ENCODE results near the gene RNF186.

RNF186 gene

DNA sequence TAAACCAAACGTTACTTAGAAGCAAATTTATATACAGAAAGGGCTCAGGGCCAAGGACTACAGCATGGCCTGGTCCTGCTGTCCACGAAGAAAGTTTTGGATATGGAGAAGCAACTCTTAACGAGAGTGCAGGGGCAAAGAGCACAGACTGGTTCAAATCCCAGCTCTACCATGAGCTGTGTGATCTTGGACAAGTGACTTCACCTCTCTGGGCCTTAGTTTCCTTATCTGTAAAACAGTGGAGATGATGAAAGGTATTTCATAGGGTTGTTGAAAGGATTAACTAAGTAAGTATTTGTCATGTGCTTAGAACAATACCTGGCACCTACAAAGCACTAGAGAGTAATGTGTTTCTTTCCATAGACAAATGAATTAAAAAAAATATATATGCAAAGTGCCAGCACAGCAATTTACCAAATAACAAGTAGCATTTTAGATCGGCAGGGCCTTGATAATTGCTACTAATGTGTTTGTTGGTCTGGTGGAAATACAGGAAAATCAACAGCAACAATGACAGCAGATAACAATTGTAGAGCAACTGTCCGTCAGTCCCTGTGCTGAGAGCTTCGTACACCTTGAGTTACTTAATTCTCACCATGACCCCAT is 40.8 kb downstream of the RNF186 start:
- ChIA-PET POLR2A (no interaction called here), CTCF (interaction anchor here (1.4 to 2.1 kb wide), 2 partner anchors 13 to 22 kb away, joined by 4 to 6 read pairs; no protein-coding TSS in a partner anchor)
- no peaks in the 10 kb centered on the region for H3K9me3 ChIP-seq (ENCODE audit: control extremely low read depth in 1 of 5, control insufficient read depth in 4 of 5, insufficient read depth in 2 of 5, low read depth in 1 of 5, low read length in 4 of 5)

GRCh38 chr1:19773485-19773884 is 41.6 kb downstream of the RNF186 start:
- DNase-seq: no peak
- no peaks in the 10 kb centered on the region for H3K27me3 ChIP-seq (replicated peaks in 2 of 5; ENCODE audit: control insufficient read depth in 4 of 5, insufficient read depth in 5 of 5, low read length in 4 of 5)
- CTCF ChIA-PET: interaction anchor here (1.4 to 2.1 kb wide), 3 partner anchors 10 to 23 kb away, joined by 3 to 6 read pairs (median 4); no protein-coding TSS in a partner anchor
- no peaks in the 10 kb centered on the region for H3K9me3 ChIP-seq (ENCODE audit: control extremely low read depth in 1 of 5, control insufficient read depth in 4 of 5, insufficient read depth in 2 of 5, low read depth in 1 of 5, low read length in 4 of 5)
- no peaks in the 10 kb centered on the region for H3K4me1 ChIP-seq (ENCODE audit: control extremely low read depth in 1 of 4, control insufficient read depth in 4 of 4, insufficient read depth in 4 of 4, low read length in 3 of 4)
- no peak overlapping the region for H3K27ac ChIP-seq (ENCODE audit: insufficient read depth in 1 of 2, low read depth in 1 of 2, low read length in 2 of 2, poor library complexity in 1 of 2, severe bottlenecking in 2 of 2)
- H3K4me3 ChIP-seq (ENCODE audit: control insufficient read depth in 1 of 7, extremely low read depth in 1 of 7, insufficient read depth in 4 of 7, low read depth in 2 of 7, low read length in 6 of 7): no peak overlapping the region
- 90% methylated on average over 4 of the region's 4 CpGs for WGBS (ENCODE audit: insufficient coverage)
- H3K36me3 ChIP-seq (ENCODE audit: control insufficient read depth in 4 of 4, insufficient read depth in 4 of 4, low read length in 3 of 4): peaks cover 0 to 25% (median 13%) of the 10 kb centered on the region in 4 experiments
- POLR2A ChIA-PET: no interaction called here

More for the DNA sequence above, 40.8 kb downstream of the RNF186 start:
- Histone ChIP-seq H3K4me1 (ENCODE audit: control extremely low read depth in 1 of 4, control insufficient read depth in 4 of 4, insufficient read depth in 4 of 4, low read length in 3 of 4) (no peaks in the 10 kb centered on the region), H3K27ac (ENCODE audit: insufficient read depth in 1 of 2, low read depth in 1 of 2, low read length in 2 of 2, poor library complexity in 1 of 2, severe bottlenecking in 2 of 2) (no peak overlapping the region), H3K4me3 (ENCODE audit: control insufficient read depth in 1 of 7, extremely low read depth in 1 of 7, insufficient read depth in 4 of 7, low read depth in 2 of 7, low read length in 6 of 7) (no peak overlapping the region), H3K36me3 (ENCODE audit: control insufficient read depth in 4 of 4, insufficient read depth in 4 of 4, low read length in 3 of 4) (peaks cover 0 to 32% (median 15%) of the 10 kb centered on the region in 4 experiments), H3K27me3 (replicated peaks in 2 of 5; ENCODE audit: control insufficient read depth in 4 of 5, insufficient read depth in 5 of 5, low read length in 4 of 5) (no peaks in the 10 kb centered on the region)
- 100% methylated on average over 5 of the region's 6 CpGs for WGBS (ENCODE audit: insufficient coverage)
- DNase-seq: no peak

DNA sequence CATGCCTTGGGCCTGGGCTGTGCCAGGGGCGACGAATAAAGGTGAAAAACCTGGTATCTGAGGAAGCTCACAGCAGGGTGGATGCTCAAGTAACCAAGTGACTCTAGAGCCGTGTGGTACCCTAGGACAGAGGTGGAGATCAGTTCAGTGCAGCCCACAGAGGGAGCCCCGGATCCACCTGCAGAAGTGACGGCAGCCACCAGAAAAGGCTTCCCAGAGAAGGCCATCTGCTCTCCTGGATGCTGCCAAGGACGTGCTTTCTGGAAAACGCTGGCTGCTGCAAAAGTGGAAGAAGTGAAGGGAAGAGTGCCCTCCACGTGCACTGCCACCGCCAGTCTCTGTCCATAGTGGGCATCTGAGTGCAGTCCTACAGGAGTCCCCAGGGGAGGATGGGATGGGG is 43.0 kb downstream of the RNF186 start:
- Histone ChIP-seq H3K4me1 (ENCODE audit: control extremely low read depth in 1 of 4, control insufficient read depth in 4 of 4, insufficient read depth in 4 of 4, low read length in 3 of 4) (no peaks in the 10 kb centered on the region), H3K27me3 (replicated peaks in 2 of 5; ENCODE audit: control insufficient read depth in 4 of 5, insufficient read depth in 5 of 5, low read length in 4 of 5) (no peaks in the 10 kb centered on the region), H3K4me3 (ENCODE audit: control insufficient read depth in 1 of 7, extremely low read depth in 1 of 7, insufficient read depth in 4 of 7, low read depth in 2 of 7, low read length in 6 of 7) (no peak overlapping the region), H3K27ac (ENCODE audit: insufficient read depth in 1 of 2, low read depth in 1 of 2, low read length in 2 of 2, poor library complexity in 1 of 2, severe bottlenecking in 2 of 2) (no peak overlapping the region), H3K36me3 (ENCODE audit: control insufficient read depth in 4 of 4, insufficient read depth in 4 of 4, low read length in 3 of 4) (peaks cover 0 to 26% (median 15%) of the 10 kb centered on the region in 4 experiments), H3K9me3 (ENCODE audit: control extremely low read depth in 1 of 5, control insufficient read depth in 4 of 5, insufficient read depth in 2 of 5, low read depth in 1 of 5, low read length in 4 of 5) (no peaks in the 10 kb centered on the region)
- CTCF ChIA-PET: interaction anchor here (0.8 to 2.0 kb wide), 2 partner anchors 8 to 11 kb away, joined by 3 to 6 read pairs; no protein-coding TSS in a partner anchor
- no peak for DNase-seq
- 96% methylated on average over 9 of the region's 9 CpGs for WGBS (ENCODE audit: insufficient coverage)
- POLR2A ChIA-PET: no interaction called here

- POLR2A ChIA-PET: no interaction called here
- DNase-seq: peak in 1 of 3 donors; percentile 2
- WGBS (ENCODE audit: insufficient coverage): 95% methylated on average over 5 of the region's 6 CpGs
- Histone ChIP-seq H3K4me1 (ENCODE audit: control extremely low read depth in 1 of 4, control insufficient read depth in 4 of 4, insufficient read depth in 4 of 4, low read length in 3 of 4) (no peaks in the 10 kb centered on the region), H3K36me3 (ENCODE audit: control insufficient read depth in 4 of 4, insufficient read depth in 4 of 4, low read length in 3 of 4) (peaks cover 0 to 30% (median 15%) of the 10 kb centered on the region in 4 experiments), H3K27me3 (replicated peaks in 2 of 5; ENCODE audit: control insufficient read depth in 4 of 5, insufficient read depth in 5 of 5, low read length in 4 of 5) (no peaks in the 10 kb centered on the region), H3K9me3 (ENCODE audit: control extremely low read depth in 1 of 5, control insufficient read depth in 4 of 5, insufficient read depth in 2 of 5, low read depth in 1 of 5, low read length in 4 of 5) (no peaks in the 10 kb centered on the region), H3K27ac (ENCODE audit: insufficient read depth in 1 of 2, low read depth in 1 of 2, low read length in 2 of 2, poor library complexity in 1 of 2, severe bottlenecking in 2 of 2) (no peak overlapping the region), H3K4me3 (ENCODE audit: control insufficient read depth in 1 of 7, extremely low read depth in 1 of 7, insufficient read depth in 4 of 7, low read depth in 2 of 7, low read length in 6 of 7) (no peak overlapping the region)
- CTCF ChIA-PET: interaction anchor here (0.8 to 2.0 kb wide), 2 partner anchors 8 to 10 kb away, joined by 3 to 6 read pairs; no protein-coding TSS in a partner anchor
Observed at GRCh38 chr1:19771350-19771749, 43.7 kb downstream of the RNF186 start.

- H3K4me3 ChIP-seq (ENCODE audit: control insufficient read depth in 1 of 7, extremely low read depth in 1 of 7, insufficient read depth in 4 of 7, low read depth in 2 of 7, low read length in 6 of 7): no peak overlapping the region
- ChIA-PET POLR2A (no interaction called here), CTCF (interaction anchor here (0.5 to 2.0 kb wide), 3 partner anchors 9 to 147 kb away, joined by 3 to 6 read pairs (median 3); no protein-coding TSS in a partner anchor)
- no peaks in the 10 kb centered on the region for H3K4me1 ChIP-seq (ENCODE audit: control extremely low read depth in 1 of 4, control insufficient read depth in 4 of 4, insufficient read depth in 4 of 4, low read length in 3 of 4)
- H3K9me3 ChIP-seq (ENCODE audit: control extremely low read depth in 1 of 5, control insufficient read depth in 4 of 5, insufficient read depth in 2 of 5, low read depth in 1 of 5, low read length in 4 of 5): no peaks in the 10 kb centered on the region
- no peak for DNase-seq
- peaks cover 0 to 31% (median 13%) of the 10 kb centered on the region in 4 experiments for H3K36me3 ChIP-seq (ENCODE audit: control insufficient read depth in 4 of 4, insufficient read depth in 4 of 4, low read length in 3 of 4)
- no peak overlapping the region for H3K27ac ChIP-seq (ENCODE audit: insufficient read depth in 1 of 2, low read depth in 1 of 2, low read length in 2 of 2, poor library complexity in 1 of 2, severe bottlenecking in 2 of 2)
- 94% methylated on average over 6 of the region's 10 CpGs for WGBS (ENCODE audit: insufficient coverage)
- no peaks in the 10 kb centered on the region for H3K27me3 ChIP-seq (replicated peaks in 2 of 5; ENCODE audit: control insufficient read depth in 4 of 5, insufficient read depth in 5 of 5, low read length in 4 of 5)
Observed at GRCh38 chr1:19770436-19771190, 44.5 kb downstream of the RNF186 start.

- Histone ChIP-seq H3K4me3 (ENCODE audit: control insufficient read depth in 1 of 7, extremely low read depth in 1 of 7, insufficient read depth in 4 of 7, low read depth in 2 of 7, low read length in 6 of 7) (no peak overlapping the region), H3K36me3 (ENCODE audit: control insufficient read depth in 4 of 4, insufficient read depth in 4 of 4, low read length in 3 of 4) (peaks cover 0 to 35% (median 13%) of the 10 kb centered on the region in 4 experiments), H3K9me3 (ENCODE audit: control extremely low read depth in 1 of 5, control insufficient read depth in 4 of 5, insufficient read depth in 2 of 5, low read depth in 1 of 5, low read length in 4 of 5) (no peaks in the 10 kb centered on the region), H3K27me3 (replicated peaks in 2 of 5; ENCODE audit: control insufficient read depth in 4 of 5, insufficient read depth in 5 of 5, low read length in 4 of 5) (no peaks in the 10 kb centered on the region), H3K4me1 (ENCODE audit: control extremely low read depth in 1 of 4, control insufficient read depth in 4 of 4, insufficient read depth in 4 of 4, low read length in 3 of 4) (no peaks in the 10 kb centered on the region), H3K27ac (ENCODE audit: insufficient read depth in 1 of 2, low read depth in 1 of 2, low read length in 2 of 2, poor library complexity in 1 of 2, severe bottlenecking in 2 of 2) (no peak overlapping the region)
- CTCF ChIA-PET: interaction anchor here (1.2 kb wide), 1 partner anchor 65 kb away, joined by 3 read pairs; no protein-coding TSS in a partner anchor
- POLR2A ChIA-PET: no interaction called here
- no peak for DNase-seq
- WGBS (ENCODE audit: insufficient coverage): 88% methylated on average over 7 of the region's 10 CpGs
Observed at GRCh38 chr1:19769211-19769932, 45.7 kb downstream of the RNF186 start.

Data from common myeloid progenitor, CD34-positive (primary cell).